Tibial artery (tissue), 4 donors: ENCODE data around the gene AK4.
A peak's percentile ranks its signal among the peaks of the same experiment; 100 is the strongest.

Source experiments
- DNase-seq, 2 donors: peaks; one replicate each; pipeline ENCODE4 v3.0.0-alpha.2; 2019
- H3K27ac ChIP-seq, 2 donors: fragments of 200-600 bp; sonication (generic) in 1 of 2; 1 replicate in 1 of 2; 2 replicates in 1 of 2; pipeline ENCODE4 v1.5.1; 2018 to 2019; ENCODE audit warnings: mild to moderate bottlenecking in 1 of 2
- H3K27me3 ChIP-seq, 2 donors: fragments of 200-600 bp; sonication (generic) in 1 of 2; one replicate each; pipeline versions ENCODE4 v1.5.1 to v1.6.0; 2016 to 2019
- H3K36me3 ChIP-seq, 3 donors: fragments of 200-600 bp; sonication (generic) in 2 of 3; one replicate each; pipeline ENCODE4 v1.5.1; 2016 to 2019; ENCODE audit warnings: mild to moderate bottlenecking in 2 of 3
- H3K4me1 ChIP-seq, 4 donors: fragments of 200-600 bp; sonication (generic) in 2 of 4; 1 replicate in 3 of 4; 2 replicates in 1 of 4; pipeline ENCODE4 v1.5.1; 2016 to 2019
- H3K4me3 ChIP-seq, 2 donors: fragments of 200-600 bp; sonication (generic) in 1 of 2; 1 replicate in 1 of 2; 2 replicates in 1 of 2; pipeline ENCODE4 v1.5.1; 2018 to 2019; ENCODE audit warnings: mild to moderate bottlenecking in 2 of 2
- H3K9me3 ChIP-seq, 3 donors: fragments of 200-600 bp; sonication (generic) in 1 of 3; one replicate each; pipeline ENCODE4 v1.5.1; 2016 to 2019
- CTCF ChIP-seq, 2 experiments: fragments of 200-600 bp in 1 of 2; fragments of 450-650 bp in 1 of 2; IDR thresholded peaks; one replicate each; pipeline ENCODE4 v1.5.1; 2017 to 2019; ENCODE audit warnings: antibody characterized with exemption in 2 of 2, mild to moderate bottlenecking in 1 of 2, moderate library complexity in 1 of 2
- intact Hi-C: fragments of 100-400 bp; cut with DNase I; formaldehyde crosslinking; loops from one replicate; pipeline ENCODE4 v1.15.0; 2023; ENCODE audit warnings: low total_unique reads

The AK4 gene

GRCh38 chr1:65258106-65258505 is 110.1 kb downstream of the AK4 start:
- TF ChIP-seq CTCF (IDR thresholded peaks at IDR 0.05) = no peak
- Histone ChIP-seq H3K36me3 (no peaks in the 10 kb centered on the region), H3K27ac (no peak overlapping the region), H3K4me1 (peaks cover 0 to 17% (median 8%) of the 10 kb centered on the region in 4 donors), H3K27me3 (no peaks in the 10 kb centered on the region), H3K9me3 (no peaks in the 10 kb centered on the region), H3K4me3 (no peak overlapping the region)
- intact Hi-C loops = no loop called here
- DNase-seq = no peak

- Histone ChIP-seq H3K4me3 (no peak overlapping the region), H3K36me3 (no peaks in the 10 kb centered on the region), H3K9me3 (no peaks in the 10 kb centered on the region), H3K27me3 (no peaks in the 10 kb centered on the region), H3K4me1 (peaks cover 0 to 14% (median 5%) of the 10 kb centered on the region in 4 donors), H3K27ac (no peak overlapping the region)
- DNase-seq = no peak
- no peak for TF ChIP-seq CTCF (IDR thresholded peaks at IDR 0.05)
- intact Hi-C loops = loop anchor here (10.0 kb wide), 1 partner anchor 165 kb away; the partner anchor contains the start of genes LEPR and LEPROT
These were observed 111.8 kb downstream of the AK4 start for GRCh38 chr1:65259816-65260215.

GRCh38 chr1:65260851-65261473 is 113.0 kb downstream of the AK4 start:
- Histone ChIP-seq H3K9me3 (no peaks in the 10 kb centered on the region), H3K27me3 (no peaks in the 10 kb centered on the region), H3K27ac (no peak overlapping the region), H3K4me1 (peaks cover 0 to 13% (median 0%) of the 10 kb centered on the region in 4 donors), H3K36me3 (no peaks in the 10 kb centered on the region), H3K4me3 (no peak overlapping the region)
- no peak for DNase-seq
- intact Hi-C loops = loop anchor here (10.0 kb wide), 1 partner anchor 164 kb away; the partner anchor contains the start of genes LEPR and LEPROT
- TF ChIP-seq CTCF (IDR thresholded peaks at IDR 0.05) = no peak

GRCh38 chr1:65263286-65263685 is 115.3 kb downstream of the AK4 start:
- no peak for TF ChIP-seq CTCF (IDR thresholded peaks at IDR 0.05)
- no peak for DNase-seq
- no peak overlapping the region for H3K27ac ChIP-seq
- intact Hi-C loops = loop anchor here (10.0 kb wide), 1 partner anchor 162 kb away; the partner anchor contains the start of genes LEPR and LEPROT
- no peaks in the 10 kb centered on the region for H3K27me3 ChIP-seq
- H3K36me3 ChIP-seq = no peaks in the 10 kb centered on the region
- peaks cover 0 to 21% (median 0%) of the 10 kb centered on the region in 4 donors for H3K4me1 ChIP-seq
- H3K9me3 ChIP-seq = no peaks in the 10 kb centered on the region
- H3K4me3 ChIP-seq = no peak overlapping the region

- no peak for DNase-seq
- Histone ChIP-seq H3K36me3 (no peaks in the 10 kb centered on the region), H3K27ac (peak overlapping the region in 1 of 2 donors; percentile 59), H3K9me3 (no peaks in the 10 kb centered on the region), H3K4me3 (peak overlapping the region; percentile 61 to 64), H3K27me3 (no peaks in the 10 kb centered on the region), H3K4me1 (peaks cover 0 to 21% (median 0%) of the 10 kb centered on the region in 4 donors)
- intact Hi-C loops = loop anchor here (10.0 kb wide), 1 partner anchor 160 kb away; the partner anchor contains the start of genes LEPR and LEPROT
- TF ChIP-seq CTCF (IDR thresholded peaks at IDR 0.05) = no peak
These were observed 116.4 kb downstream of the AK4 start for GRCh38 chr1:65264197-65264929.
